ENCODE data around the gene ATP6V0A4.

- no peak for TF ChIP-seq POLR2A (IDR thresholded peaks at IDR 0.05; ENCODE audit: low read depth, low read length)
- TF ChIP-seq TAF1 (IDR thresholded peaks at IDR 0.05; ENCODE audit: low read depth, low read length) = no peak
- TF ChIP-seq POLR2AphosphoS5 (IDR thresholded peaks at IDR 0.05; ENCODE audit: low read depth, low read length) = no peak
- TF ChIP-seq PAX5 (IDR thresholded peaks at IDR 0.05; ENCODE audit: insufficient read depth, low read length, severe bottlenecking) = no peak
- TF ChIP-seq SPI1 (IDR thresholded peaks at IDR 0.05; ENCODE audit: low read depth, low read length) = no peak
- TF ChIP-seq POU2F2 (IDR thresholded peaks at IDR 0.05; ENCODE audit: low read depth, low read length) = no peak
Observed at GRCh38 chr7:138738114-138738513, 59.9 kb downstream of the ATP6V0A4 start.
